ENCODE data around the gene ATP9A.

Gene ATP9A

DNA sequence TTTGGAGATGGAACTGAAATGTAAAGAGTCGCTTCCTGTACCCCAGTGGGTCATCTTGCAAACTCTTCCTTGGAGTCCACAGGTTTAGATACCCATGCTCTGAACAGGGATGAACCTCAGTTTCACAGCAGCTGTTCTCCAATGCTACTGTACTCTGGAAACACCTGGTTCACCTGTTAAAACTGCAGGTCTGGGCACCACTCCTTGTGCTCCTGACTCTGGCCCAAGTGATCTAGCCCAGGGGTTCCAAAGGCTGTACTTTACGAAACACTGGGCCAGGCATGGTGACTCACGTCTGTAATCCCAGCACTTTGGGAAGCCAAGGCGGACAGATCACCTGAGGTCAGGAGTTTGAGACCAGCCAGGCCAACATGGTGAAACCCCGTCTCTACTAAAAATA lies 102.1 kb downstream of the ATP9A start:
- TF ChIP-seq, protein P1, sequence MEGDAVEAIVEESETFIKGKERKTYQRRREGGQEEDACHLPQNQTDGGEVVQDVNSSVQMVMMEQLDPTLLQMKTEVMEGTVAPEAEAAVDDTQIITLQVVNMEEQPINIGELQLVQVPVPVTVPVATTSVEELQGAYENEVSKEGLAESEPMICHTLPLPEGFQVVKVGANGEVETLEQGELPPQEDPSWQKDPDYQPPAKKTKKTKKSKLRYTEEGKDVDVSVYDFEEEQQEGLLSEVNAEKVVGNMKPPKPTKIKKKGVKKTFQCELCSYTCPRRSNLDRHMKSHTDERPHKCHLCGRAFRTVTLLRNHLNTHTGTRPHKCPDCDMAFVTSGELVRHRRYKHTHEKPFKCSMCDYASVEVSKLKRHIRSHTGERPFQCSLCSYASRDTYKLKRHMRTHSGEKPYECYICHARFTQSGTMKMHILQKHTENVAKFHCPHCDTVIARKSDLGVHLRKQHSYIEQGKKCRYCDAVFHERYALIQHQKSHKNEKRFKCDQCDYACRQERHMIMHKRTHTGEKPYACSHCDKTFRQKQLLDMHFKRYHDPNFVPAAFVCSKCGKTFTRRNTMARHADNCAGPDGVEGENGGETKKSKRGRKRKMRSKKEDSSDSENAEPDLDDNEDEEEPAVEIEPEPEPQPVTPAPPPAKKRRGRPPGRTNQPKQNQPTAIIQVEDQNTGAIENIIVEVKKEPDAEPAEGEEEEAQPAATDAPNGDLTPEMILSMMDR (IDR thresholded peaks at IDR 0.05; ENCODE audit: insufficient read depth, low read length, missing control alignments), result no peak
- DNase-seq (ENCODE audit: low read depth, low spot score), result no peak
- CTCF ChIA-PET, result interaction anchor here (0.6 kb wide), 1 partner anchor 35 kb away, joined by 3 read pairs; no protein-coding TSS in a partner anchor
- no peak overlapping the region for H3K4me3 ChIP-seq (ENCODE audit: low read depth, low read length)
- POLR2A ChIA-PET, result no interaction called here

DNA sequence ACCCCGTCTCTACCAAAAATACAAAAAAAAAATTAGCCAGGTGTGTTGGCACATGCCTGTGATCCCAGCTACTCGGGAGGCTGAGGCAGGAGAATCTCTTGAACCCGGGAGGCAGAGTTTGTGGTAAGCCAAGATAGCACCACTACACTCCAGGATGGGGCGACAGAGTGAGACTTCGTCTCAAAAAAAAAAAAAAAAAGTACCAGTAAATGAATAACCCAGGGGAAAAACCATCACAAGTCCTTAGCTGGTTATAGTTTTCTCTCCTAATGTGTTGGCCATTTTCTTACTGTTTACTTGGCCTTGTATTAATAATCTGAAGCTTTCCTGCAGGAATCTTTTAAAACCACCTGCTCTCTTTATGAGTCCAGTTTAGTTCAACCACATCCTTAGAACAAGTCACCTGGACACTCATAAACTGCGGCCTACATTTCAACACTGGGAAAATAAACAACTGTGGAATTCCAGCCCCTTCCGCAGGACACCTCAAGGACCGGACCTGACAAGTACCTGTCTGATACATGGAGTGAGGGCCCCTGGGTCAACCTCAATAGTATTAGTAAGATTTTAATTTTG lies 102.6 kb downstream of the ATP9A start:
- DNase-seq (ENCODE audit: low read depth, low spot score), result no peak
- TF ChIP-seq, protein P1 (IDR thresholded peaks at IDR 0.05; ENCODE audit: insufficient read depth, low read length, missing control alignments), result no peak
- ChIA-PET CTCF (interaction anchor here (0.6 kb wide), 1 partner anchor 35 kb away, joined by 3 read pairs; no protein-coding TSS in a partner anchor), POLR2A (no interaction called here)
- H3K4me3 ChIP-seq (ENCODE audit: low read depth, low read length), result no peak overlapping the region

DNA sequence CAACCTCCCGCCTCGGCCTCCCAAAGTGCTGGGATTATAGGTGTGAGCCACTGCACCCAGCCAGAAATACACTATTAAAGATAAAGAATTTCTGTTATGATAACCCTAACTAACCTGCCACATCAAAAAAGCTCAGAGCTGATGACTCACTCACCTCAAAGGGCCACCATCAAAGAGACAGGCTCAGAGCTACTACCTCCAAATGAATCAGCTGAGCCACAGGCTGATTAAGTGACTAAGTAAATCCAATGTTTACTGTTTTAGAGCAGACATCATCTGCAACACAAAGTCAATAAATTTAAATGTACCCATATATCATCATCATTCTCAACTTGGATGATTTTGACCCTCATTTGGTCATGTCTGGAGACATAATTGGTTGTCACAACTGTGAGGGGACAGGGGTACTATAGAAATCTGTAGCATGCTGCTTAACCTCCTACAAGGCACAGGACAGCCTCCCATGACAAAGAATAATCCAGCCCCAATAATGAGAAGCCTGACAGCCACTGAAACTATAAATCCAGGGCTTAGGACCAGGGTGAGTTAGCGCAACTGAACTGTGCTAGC lies 106.5 kb downstream of the ATP9A start:
- no peak for DNase-seq (ENCODE audit: low read depth, low spot score)
- H3K4me3 ChIP-seq (ENCODE audit: low read depth, low read length), result no peak overlapping the region
- CTCF ChIA-PET, result interaction anchor here (0.6 to 1.5 kb wide), 3 partner anchors 40 to 424 kb away, joined by 3 to 4 read pairs (median 3); no protein-coding TSS in a partner anchor
- TF ChIP-seq, protein P1 (IDR thresholded peaks at IDR 0.05; ENCODE audit: insufficient read depth, low read length, missing control alignments), result no peak
- POLR2A ChIA-PET, result no interaction called here

DNA sequence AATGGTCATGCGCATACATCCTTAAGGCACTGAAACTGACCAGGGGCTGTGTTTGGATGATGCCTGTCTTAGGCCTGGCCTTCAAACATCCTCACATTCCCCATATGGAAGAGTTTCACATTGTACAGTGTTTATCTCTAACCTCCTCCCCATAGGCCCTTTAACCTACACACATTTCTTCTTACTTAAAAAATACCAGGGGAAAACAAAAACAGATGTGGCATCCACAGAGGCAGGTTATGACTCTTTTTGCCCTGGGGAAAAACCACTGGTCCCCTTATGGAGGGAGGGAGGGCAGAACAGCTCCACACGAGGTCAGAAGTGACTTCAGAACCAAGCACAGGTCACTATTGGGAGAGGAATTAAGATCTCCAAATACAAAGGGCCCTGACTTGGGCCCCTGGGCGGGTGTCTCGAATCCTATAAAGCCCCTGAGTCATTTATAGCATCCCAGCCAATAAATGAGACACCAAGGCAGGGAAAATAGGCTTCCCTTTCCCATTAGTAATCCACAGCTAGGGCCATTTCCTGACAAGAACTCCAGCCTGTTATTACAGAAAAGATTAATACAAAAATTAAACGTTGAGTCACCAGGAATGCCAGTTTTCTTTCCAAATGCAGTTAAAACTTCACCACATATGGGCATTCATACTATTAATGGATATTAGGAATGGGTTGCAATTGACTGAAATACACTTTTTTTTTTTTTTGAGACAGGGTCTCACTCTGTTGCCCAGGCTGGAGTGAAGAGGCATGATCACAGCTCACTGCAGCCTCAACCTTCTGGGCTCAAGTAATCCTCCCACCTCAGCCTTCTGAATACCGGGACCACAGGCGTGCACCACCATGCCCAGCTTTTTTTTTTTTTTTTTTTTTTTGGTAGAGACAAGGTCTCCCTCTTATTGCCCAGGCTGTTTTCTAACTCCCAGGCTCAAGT lies 107.2 kb downstream of the ATP9A start:
- TF ChIP-seq, protein P1 (IDR thresholded peaks at IDR 0.05; ENCODE audit: insufficient read depth, low read length, missing control alignments), result no peak
- H3K4me3 ChIP-seq (ENCODE audit: low read depth, low read length), result no peak overlapping the region
- ChIA-PET CTCF (interaction anchor here (0.6 to 1.5 kb wide), 4 partner anchors 40 to 425 kb away, joined by 3 to 4 read pairs (median 3); no protein-coding TSS in a partner anchor), POLR2A (interaction anchor here (0.6 kb wide), 1 partner anchor 287 kb away, joined by 3 read pairs; no protein-coding TSS in a partner anchor)
- DNase-seq (ENCODE audit: low read depth, low spot score), result peak; percentile 71

DNA sequence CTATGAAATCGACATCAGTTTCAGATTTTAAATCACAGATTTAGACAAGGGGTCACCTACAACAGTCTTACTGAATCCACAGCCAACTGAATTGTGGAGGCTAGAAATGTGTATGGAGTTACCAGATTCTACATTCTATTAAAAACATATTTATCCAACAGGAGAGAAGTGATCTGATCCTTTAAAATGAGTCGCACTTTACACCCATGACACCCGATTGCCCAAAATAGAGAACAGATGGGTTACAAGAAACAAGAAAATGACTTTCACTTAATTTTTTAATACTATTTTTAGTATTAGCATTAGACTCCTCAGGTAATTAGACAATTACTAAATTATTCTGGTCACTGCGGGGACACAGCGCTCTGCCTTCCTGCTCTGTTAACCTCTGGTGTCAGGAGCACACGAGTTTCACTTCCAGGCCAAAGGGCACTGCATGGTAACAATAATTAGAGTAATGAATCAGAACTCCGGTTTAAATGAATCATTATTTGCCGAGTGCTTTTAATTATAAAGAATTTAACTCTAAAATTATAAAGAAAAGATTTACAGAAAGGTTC lies 108.6 kb downstream of the ATP9A start:
- ChIA-PET POLR2A (no interaction called here), CTCF (no interaction called here)
- no peak overlapping the region for H3K4me3 ChIP-seq (ENCODE audit: low read depth, low read length)
- DNase-seq (ENCODE audit: low read depth, low spot score), result no peak
- TF ChIP-seq, protein P1 (IDR thresholded peaks at IDR 0.05; ENCODE audit: insufficient read depth, low read length, missing control alignments), result no peak

All from AG04449 (cell line).